Activated CD4-positive, alpha-beta T cell treated with anti-CD3 and anti-CD28 coated beads, Interleukin-2, amount 50 U/mL, for 16 hours (primary cell): ENCODE results near the gene SCAMP1.
A peak's percentile ranks its signal among the peaks of the same experiment; 100 is the strongest.
"Not testable (repeated sequence)": the region's sequence is repeated elsewhere in the genome, so short reads cannot be mapped to it uniquely, and the experiment has no call there.

ENCODE experiments used
- DNase-seq: peaks from one replicate; pipeline ENCODE4 v3.0.0-alpha.2; 2020

SCAMP1 gene, protein sequence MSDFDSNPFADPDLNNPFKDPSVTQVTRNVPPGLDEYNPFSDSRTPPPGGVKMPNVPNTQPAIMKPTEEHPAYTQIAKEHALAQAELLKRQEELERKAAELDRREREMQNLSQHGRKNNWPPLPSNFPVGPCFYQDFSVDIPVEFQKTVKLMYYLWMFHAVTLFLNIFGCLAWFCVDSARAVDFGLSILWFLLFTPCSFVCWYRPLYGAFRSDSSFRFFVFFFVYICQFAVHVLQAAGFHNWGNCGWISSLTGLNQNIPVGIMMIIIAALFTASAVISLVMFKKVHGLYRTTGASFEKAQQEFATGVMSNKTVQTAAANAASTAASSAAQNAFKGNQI

DNA sequence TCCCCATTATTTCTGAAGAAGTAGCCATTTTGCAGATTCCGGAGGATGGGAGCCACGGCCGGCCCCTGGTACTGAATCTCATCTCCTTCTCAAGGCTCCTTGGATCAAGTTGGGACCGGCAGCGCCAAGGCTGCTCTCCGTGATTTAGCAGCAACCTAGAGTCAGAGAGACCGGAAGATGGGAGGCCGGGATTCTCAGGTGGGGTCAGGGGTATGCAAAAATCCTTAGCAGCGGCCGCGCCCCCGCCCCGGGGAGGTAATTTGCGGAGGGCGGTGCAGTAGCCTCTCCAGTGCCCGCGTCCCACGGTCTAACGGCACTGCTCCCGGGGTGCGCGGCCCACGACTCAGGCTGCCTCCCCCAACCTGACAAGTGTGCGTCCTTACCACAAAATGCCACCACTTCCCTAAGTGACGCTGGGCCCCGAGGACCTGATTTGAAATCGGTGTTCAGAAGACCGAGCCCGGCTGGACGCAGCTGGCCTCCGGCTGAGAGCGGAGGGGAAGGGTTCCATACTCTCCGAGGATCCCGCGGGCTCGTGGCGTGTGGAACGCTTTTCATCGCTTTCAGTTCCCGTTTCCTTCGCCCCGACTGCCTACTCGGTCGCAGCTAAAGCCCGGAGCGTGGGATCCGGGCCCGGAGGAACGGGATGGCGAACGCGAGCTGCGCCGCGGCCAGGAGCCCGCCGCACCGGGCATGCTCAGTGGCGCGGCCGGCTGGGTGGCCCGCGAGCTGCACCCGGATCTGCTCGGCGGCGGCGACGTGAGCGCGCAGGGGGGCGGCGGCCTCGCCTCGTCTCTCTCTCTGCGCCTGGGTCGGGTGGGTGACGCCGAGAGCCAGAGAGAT is at the start of gene SCAMP1:
SCAMP1 (plus strand) TSS at position 787 of the 843 bp plus-strand sequence; CDS start at position 842, 55 bp downstream.
- peak; percentile 93 for DNase-seq

DNA sequence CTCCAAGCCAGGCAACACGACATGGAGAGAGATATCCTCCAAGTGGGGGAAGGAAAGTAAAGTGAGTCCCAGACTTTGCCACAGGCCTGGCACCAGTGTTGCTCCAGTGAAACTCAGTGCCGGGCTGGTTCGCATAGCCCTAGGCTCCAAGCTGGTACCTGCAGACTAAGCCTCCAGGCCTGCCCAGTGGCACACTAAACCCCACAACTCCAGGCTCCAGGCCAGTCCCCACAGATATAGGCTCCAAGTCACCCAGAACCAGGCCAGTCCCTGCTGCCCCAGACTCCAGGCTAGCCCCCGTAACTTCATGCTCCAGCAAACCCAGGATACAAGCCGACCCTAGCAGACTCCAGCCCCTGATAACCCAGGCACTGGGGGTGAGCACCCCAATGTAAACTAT is 42.9 kb upstream of the SCAMP1 start:
- no peak for DNase-seq

DNA sequence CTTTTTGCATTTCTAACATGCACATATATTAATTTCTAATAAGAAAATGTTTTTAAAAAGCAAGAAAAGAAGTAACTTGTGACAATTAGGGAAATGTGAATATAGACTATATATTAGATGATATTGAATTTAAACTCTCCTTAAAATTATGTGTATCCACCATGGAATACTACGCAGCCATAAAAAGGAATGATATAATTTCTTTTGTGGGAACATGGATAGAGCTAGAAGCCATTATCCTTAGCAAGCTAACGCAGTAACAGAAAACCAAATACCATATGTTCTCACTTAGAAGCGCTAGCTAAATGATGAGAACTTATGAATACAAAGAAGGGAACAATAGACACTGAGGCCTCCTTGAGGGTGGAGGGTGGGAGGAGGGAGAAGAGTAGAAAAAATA is 42.1 kb upstream of the SCAMP1 start:
- no peak for DNase-seq

DNA sequence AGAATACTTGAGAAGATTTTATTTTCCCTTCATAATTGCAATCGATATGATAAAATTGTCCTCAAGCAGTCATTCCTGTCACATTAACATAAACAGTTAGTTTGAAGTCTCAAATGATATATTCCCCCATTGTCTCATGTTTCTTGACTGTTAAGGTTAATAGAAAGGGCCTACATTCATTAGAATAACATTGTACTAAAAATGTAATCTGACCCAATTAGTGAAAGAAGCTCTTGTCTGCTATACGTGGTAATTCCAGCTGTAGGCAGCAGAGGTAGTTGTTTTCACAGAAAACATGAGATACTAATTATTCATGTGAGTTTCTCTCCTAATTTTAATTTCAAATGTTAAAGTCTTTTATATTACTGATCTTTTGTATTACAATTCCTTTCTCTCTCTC is 40.0 kb upstream of the SCAMP1 start:
- no peak for DNase-seq

DNA sequence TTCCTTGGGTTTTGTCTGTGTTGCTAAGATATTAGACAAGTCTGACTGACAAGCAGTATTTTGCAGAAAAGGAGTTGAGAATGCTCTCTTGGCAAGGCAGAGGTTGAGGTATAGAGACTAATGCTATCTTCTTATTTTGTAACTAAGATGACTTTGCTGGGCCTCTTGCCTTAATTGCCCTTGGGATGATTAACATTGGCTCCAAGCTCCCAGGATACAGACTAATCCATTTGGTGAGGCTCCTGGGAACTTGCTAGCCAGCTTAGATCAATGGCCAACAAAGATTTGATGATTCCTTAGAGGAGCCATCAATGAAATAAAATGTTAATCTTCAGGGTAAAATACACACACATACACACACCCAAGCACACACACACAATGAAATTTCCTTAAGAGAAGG is 37.2 kb upstream of the SCAMP1 start:
- DNase-seq = no peak

DNA sequence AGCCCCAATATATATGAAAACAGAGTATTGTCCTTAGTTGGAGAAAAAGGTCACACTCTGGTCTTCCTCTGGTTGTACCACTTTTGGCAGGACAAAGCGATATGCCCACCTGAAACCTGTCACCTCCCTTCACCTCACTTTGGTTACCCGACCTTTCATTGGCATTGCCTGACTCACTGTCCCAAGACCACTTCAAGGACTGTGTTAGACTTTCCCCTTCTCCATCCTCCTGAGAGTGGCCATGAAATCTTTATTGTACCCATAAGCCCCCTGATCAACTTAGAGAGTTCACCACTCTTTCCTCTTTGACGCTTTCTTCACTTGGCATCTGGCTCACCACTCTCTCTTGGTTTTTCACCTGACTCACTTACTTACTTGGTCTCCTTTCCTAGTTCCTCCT is 33.5 kb upstream of the SCAMP1 start:
- no peak for DNase-seq

DNA sequence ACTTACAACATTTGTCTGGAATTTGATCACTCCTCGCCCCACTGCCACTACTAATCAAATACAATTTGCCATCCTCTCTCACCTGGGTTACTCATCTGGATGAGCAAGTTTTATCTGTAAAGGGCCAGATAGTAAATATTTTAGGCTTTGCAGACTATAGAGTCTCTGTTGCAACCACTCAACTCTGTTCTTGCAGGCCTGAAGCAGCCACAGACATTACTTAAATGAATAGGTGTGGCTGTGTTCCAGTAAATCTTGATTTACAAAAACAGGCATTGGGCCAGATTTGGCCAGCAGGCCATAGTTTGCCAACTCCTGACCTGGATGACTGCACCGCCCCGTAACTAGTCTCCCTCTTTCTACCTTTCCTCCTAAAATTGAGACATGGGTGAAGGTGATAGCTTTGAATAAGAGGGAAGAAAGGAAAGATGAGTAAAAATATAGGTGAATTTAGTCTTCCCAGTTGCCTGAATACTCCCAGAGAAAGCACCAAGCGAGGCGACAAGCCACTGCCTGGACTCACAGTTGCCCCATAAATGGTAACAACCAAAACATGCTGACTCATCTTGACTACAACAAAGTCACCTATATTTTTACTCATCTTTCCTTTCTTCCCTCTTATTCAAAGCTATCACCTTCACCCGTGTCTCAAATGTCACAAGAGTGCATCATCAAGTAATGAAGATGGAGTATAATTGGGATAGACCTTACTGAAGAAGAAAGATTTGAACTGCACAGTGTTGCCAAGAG is 32.5 kb upstream of the SCAMP1 start:
- DNase-seq = no peak

DNA sequence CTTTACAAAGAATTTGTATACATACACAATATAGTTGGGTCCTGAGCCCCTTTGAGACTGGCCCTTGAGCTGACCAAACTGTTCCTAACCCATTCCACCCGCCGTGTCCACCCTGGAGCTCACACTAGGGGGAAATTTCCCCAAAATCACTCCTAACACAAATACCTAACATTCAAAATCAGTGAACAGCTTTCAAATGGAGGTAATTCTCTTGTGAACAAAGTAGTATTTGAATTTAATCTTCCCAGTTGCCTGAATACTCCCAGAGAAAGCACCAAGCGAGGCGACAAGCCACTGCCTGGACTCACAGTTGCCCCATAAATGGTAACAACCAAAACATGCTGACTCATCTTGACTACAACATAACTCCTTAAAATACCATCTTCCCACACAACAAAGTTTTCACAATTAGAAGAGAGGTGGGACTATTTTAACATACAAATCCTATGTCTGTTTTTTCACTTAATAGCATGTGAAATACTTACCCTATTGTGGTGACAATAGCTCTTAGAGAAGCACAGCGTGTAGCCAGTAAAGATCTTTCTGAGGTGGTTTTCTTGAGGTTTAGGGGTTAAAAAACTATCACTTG is 31.7 kb upstream of the SCAMP1 start:
- DNase-seq = no peak

DNA sequence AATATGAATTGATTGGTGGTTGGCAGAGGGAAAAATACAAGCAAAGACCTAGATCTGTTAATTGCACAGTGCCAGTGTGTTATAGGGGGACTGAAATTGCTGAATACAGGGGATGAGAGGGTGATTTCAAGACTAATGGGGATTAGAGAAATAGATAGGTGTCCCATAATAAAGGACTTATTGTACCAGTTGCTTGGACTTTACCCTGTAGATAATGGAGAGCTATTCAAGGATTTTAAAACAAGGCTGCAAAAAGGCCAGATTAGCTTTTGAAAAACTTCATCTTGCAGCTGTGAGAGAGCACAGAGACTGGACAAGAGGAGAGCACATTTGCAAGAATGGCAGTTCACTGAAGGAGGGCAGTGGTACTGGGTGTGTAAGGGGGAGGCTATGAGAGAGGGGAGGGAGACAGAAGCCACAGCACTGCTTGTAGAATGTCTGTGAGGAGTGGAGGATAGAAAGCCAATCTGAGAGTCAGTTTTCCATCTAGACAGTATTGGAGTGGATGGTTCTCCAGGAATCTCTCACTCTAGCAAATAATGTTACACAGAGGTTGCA is 28.8 kb upstream of the SCAMP1 start:
- DNase-seq = no peak

DNA sequence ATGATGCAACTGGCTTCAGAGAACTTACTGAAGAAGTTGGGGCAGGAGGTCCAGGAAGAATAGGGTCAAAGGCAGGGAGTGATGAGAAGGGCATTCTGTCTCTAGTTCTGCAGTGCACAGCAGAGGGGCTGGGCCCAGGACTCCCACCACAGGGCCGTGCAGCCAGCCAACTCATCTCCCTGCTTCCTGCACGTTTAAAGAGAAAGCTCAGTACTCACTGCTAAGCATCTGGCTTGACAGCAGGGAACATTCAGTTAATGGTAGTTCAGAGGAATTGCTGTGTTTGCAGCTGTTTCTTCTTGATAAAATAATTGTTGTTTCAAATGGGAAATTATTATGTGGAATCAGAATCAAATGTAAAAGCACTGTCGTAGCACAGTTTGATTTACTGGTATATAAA is 25.6 kb upstream of the SCAMP1 start:
- no peak for DNase-seq

DNA sequence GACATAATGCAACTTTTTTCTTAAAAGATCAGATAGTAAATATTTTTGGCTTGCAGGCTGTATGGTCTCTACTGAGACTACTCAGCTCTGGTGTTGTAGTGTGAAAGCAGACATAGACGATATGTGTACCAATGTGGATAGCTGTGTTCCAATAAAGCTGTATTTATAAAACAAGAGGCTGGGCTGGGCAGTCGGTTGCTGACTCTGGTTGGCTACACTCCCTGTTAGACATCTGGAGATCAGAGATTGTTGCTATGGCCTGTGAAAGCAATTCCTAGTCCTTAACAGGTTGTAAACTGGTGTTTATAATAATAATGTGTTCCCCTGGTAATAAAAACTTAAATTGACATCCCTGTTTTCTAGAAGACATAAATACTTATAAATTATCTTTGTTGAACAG is 24.4 kb upstream of the SCAMP1 start:
- DNase-seq = no peak

DNA sequence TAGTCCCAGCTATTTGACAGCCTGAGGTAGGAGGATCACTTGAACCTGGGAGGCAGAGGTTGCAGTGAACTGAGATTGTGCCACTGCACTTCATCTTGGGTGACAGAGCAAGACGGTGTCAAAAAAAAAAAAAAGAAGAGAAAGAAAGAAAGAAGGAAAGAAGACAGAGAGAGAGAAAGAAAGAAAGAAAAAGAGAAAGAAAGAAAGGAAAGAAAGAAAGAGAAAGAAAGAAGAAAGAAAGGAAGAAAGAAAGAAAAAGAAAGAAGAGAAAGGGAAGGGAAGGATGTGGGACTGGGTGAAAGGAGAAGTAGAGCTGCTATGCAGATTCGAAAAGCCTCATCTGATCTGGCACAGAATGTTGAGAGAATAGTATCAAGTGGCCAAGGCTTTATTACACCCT is 23.7 kb upstream of the SCAMP1 start:
- DNase-seq = no peak

DNA sequence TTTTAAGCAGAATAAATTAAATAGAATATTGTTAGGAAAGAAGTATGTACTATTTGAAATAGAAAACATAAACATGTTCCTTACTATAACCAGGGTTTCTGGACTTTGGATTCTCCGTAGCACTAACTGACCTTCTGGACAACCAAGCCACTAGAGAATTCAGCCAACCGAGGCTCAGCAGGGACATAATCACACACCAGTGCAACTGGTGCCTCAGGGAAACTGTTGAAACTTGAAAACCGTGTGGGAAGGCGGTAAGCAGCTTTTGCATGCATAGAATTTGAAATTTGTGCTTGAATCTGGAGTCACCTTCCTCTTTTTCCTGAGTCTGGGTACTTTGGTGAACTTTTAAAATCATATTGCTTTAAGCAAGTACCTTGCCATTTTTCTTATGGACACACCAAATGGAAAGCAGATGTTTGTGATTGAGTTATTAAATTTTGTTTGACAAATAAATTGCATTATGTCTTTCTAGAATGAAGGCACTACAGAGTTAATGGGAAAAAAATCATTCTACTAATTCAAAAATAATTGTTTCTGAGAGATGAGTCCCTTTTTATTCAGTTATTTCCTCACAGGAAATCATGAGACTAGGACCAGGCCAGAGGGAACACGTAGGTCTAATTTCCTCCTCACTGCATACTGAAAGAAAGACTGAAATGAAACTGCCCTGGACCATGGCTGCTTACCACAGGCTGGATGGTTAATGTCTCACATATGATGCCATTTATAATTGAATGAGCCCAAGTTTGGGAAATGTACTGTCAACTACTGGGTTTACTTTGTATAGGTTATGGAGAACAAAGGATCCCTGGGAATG is 20.6 kb upstream of the SCAMP1 start:
- no peak for DNase-seq

DNA sequence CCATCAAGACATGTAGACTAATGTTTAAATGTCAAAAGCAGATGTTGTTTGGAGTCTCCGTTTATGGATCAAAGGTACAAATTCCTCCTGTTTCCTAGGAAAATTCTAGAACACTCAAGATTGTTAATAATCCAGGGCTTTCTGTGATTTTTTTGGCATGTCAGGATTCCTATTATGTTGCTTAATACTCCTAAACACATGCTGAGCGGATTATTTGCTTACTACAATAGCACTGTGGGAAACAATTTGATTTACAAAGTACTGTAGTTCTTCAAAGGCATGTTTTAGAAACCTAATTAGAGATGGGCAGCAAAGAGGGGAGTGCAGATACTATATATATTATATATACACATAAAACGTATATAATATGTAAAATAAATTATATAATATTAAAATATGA is 19.0 kb upstream of the SCAMP1 start:
- DNase-seq = no peak

DNA sequence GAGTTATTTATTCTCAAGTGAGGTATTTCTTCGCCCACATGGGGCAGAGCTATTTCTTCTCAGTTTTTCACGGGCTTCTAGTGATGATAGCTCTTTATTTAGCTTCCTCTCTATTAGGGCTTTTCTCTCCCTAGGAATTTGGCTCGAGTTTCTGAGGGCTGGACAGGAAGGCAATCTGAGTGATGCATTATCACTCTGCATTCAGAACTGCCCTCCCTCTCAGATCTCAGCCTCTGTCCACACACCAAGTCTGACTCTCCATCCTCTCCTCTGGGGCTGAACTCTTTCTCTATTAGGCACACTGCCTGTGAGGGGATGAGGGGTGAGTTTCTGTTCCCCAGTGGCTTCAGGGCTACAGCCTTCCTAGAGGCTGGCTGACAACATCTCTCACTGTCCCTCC is 14.9 kb upstream of the SCAMP1 start:
- DNase-seq = no peak

DNA sequence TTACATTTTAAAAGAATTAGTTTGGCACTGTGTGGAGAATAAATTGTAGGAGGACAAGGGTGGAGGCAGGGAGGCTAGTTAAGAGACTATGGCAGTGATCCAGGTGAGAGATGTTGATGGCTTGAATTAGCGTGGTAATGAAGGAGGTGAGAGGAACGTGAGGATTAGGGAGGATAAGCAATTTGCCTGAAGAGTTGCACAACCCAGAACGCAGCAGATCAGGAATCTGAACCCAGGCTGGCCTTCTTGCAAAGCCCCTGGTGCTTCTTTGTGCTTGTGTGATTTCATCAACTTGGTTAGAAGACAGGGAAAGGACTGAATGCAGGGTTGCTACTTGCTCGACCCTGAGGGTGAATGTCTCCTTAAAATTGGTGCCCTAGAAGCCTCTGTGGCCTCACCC is 6.9 kb upstream of the SCAMP1 start:
- DNase-seq = no peak

DNA sequence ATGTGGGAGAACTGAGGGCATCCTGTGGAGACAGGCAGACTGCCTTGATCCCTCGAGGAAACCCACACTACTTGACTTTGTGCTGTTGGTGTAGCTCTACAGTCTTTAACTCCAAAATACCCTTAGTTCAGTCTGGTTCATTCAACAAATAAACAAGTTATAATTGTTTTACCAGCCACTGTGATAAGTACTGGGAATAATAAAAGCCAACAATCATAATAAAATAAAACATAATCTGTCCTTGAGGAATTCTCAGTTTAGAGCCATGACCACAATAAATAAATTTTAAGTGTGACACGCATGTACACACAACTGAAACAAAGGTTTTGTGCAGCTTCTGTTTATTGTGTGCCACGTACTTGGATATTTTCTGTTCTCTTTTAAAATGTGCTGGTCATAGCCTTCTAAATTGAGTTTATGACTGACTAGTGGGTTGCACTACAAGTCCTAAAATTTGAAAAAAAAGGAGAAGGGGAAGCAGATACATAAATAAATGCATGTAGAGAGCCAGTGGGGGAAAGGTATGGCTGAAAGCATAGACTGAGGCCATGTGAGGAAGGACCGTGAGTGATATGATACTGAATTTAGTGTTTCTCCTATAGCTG is 6.2 kb upstream of the SCAMP1 start:
- no peak for DNase-seq

DNA sequence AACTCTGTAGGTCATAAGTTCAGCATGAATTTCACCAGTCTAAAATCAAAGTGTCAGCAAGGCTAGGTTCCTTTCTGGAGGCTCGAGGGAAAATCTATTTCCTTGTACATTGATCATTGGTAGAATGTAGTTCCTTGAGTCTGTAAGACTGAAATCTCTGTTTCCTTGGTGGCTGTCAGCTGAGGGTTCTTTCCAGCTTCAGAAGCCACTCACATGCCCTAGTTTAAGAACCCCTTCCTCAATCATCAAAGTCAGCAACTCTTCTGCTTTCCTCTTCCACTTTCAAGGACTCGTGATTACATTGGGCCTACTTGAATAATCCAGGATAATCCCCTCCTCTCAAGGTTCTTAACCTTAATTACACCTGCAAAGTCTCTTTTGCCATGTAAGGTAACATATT is 4.9 kb upstream of the SCAMP1 start:
- DNase-seq = no peak

DNA sequence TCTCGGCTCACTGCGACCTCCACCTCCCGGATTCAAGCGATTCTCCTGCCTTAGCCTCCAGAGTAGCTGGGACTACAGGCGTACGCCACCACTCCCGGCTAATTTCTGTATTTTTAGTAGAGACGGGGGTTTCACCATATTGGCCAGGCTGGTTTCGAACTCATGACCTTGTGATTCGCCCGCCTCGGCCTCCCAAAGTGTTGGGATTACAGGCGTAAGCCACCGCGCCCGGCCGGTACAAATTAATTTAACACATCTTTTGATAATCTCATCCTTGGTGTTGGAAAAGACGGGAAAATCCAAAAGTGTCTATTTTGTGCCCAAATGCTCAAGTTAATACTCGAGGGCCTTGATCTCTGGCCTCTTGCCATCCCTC is 974 bp upstream of the SCAMP1 start:
- not testable (repeated sequence) for DNase-seq

DNA sequence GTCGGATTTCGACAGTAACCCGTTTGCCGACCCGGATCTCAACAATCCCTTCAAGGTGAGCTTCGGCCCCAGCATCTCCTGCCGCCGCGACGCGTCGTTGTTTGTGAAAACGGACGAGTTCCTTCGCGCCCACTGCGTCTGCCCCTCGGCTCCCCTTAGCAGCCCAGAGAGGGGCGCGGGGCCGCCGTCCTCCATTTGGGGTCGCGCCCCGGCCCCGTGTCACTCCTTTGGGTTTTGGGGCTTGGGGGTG is 182 bp downstream of the SCAMP1 start:
- DNase-seq = no peak

DNA sequence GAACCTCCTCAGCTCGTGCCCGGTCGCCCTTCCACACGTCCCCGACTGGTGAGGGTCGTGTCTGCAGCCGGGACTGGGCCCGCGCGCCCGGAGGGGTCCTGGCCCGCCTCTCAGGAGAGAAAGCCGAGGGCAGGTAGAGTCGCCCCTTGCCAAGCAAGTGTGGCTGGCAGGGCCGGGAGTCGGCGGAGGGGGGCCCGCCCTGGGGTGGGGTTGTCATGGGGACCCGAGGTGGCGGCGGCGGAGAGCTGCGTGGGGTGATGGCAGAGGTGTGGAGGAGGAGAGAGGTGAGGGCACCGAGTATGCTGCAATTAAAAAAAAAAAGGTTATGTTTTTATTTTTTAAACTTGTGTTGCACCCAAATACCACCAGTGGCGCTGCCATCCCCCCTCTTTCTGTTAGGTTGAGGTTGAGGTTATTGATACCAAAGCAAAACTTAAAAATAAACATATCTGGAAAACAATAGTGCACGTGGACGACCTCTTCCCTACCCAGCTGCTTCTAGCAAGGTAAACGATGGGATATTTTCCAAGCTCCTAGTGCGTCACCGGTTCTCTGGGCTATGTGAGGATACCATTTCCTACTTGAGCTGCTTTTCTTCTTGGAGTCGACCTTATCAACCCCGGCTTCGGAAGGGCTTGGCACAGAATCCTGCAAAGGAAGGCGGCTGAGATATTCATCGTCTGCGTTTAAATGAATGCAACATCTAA is 660 bp downstream of the SCAMP1 start:
- peak; percentile 43 for DNase-seq
